ENCODE results near the gene CIITA.

Gene CIITA

DNA sequence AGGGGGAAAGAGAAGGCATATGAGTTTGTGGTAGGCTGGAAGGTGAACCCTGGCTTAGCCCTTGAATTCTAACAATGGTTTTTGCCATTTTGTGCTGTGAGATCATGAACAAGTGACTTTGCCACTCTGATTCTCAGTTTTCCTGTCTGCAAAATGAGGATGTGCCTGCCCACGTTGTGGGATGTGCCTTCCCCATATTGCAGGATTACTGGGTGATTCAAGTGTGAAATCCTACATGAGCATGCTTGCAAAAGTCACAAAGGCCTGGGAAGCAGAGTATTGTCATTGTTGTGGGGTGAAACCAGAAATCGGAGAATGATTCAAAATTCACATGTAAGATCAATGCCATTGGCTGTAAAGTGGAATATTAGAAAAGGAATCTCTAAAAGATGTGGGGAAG lies 29.8 kb upstream of the CIITA start:
- TF ChIP-seq, protein P1, sequence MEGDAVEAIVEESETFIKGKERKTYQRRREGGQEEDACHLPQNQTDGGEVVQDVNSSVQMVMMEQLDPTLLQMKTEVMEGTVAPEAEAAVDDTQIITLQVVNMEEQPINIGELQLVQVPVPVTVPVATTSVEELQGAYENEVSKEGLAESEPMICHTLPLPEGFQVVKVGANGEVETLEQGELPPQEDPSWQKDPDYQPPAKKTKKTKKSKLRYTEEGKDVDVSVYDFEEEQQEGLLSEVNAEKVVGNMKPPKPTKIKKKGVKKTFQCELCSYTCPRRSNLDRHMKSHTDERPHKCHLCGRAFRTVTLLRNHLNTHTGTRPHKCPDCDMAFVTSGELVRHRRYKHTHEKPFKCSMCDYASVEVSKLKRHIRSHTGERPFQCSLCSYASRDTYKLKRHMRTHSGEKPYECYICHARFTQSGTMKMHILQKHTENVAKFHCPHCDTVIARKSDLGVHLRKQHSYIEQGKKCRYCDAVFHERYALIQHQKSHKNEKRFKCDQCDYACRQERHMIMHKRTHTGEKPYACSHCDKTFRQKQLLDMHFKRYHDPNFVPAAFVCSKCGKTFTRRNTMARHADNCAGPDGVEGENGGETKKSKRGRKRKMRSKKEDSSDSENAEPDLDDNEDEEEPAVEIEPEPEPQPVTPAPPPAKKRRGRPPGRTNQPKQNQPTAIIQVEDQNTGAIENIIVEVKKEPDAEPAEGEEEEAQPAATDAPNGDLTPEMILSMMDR (IDR thresholded peaks at IDR 0.05) = no peak

DNA sequence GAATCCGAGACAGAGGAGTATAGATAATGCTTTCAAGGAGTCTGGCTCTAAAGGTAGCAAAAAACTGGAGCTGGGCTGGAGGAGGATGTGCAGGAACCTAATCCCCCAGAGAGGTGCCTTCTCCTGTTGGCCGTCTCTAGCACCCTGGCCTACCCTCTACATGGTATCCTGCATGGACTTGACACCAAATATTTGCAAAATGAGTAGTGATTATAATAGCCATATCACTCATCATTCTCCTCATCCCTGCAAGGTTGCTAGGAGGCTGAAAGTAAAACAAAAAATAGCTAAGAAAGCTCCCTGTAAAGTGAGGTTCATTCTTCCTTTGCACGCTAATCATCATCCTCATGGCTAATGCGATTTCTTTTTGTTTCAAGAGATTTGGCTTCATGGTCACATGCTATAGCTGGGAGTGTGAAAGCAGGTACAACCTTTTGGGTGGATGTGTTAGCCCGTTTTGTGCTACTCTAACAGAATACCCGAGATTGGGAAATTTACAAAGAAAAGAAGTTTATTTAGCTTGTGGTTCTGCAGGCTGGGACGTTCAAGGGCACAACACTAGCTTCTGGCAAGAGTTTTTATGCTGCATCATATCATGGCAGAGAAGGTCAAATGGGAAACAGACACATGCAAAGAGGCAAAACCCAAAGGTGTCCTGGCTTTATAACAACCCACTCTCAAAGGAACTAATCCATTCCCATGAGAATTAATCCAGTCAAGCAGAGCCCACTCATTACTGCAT lies 27.1 kb upstream of the CIITA start:
- TF ChIP-seq, protein P1 (IDR thresholded peaks at IDR 0.05) = no peak

DNA sequence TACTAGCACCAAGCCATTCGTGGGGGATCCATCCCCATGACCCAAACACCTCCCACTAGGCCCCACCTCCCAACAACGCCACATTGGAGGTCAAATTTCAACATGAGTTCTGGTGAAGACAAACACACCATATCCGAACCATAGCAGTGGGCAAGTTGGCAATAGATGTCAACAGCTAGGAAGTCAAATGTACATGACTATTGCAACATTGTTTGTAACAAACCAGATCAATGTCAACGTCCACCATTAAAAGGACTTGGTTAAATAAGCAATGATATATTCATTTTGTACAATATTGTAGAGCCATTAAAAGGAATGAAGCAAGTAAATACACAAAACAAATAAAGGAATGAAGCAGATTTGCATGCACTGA lies 26.5 kb upstream of the CIITA start:
- TF ChIP-seq, protein P1 (IDR thresholded peaks at IDR 0.05) = no peak

DNA sequence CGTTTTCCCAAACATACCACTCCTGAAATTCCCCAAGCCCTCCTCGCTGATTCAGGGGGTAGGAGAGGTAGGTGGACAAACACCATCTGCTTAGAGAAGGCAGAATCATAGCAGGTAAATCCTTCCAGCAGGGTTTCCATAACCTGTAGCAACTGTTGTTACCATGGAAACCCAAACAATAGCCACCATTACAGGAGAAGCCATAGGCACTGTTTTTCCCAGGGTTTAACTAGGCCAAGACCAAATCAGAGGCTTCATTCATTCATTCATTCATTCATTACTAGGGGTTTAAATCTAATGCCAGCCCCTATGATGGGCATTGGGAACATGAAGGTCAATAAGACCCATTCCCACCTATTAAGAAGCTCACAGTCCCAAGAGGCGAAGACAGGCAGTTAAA lies 25.5 kb upstream of the CIITA start:
- TF ChIP-seq, protein P1 (IDR thresholded peaks at IDR 0.05) = no peak

DNA sequence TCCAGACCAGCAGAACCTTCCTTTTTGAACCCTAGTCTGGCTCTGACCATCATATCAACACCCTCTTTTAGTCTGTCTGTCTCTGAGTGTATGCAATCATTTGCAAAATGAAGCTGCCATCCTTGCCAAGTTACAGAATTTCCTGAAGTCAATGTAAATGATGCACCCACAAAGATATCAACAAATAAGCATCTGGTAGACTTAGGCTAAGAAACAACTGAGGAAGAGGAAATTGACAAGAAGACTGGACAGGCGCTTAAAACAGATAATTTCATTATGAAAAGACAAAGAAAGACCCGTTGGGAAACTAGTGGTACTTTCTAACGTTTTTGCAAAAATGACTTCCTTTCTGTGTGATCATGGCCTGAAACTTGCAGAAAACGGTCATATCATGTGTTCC lies 24.7 kb upstream of the CIITA start:
- TF ChIP-seq, protein P1 (IDR thresholded peaks at IDR 0.05) = no peak

DNA sequence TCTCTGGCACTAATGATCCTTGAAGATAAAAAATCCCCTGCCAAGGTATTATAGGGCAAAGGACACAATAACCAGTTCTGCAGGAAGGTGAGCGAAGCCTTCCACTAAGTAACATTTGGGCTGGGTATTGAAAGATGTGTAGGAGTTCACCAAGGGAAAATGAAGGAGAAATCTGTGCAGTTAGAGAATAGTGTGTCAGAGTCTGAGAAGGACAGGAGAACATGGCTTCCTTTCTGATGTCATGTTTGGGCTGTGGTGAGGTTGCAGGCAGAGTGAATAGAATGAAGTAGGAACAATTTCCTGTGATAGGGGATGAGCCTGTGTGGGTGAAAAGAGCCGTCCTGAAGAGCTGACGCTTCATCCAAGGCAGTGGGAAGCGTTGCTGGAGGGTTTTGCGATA lies 24.1 kb upstream of the CIITA start:
- TF ChIP-seq, protein P1 (IDR thresholded peaks at IDR 0.05) = no peak

DNA sequence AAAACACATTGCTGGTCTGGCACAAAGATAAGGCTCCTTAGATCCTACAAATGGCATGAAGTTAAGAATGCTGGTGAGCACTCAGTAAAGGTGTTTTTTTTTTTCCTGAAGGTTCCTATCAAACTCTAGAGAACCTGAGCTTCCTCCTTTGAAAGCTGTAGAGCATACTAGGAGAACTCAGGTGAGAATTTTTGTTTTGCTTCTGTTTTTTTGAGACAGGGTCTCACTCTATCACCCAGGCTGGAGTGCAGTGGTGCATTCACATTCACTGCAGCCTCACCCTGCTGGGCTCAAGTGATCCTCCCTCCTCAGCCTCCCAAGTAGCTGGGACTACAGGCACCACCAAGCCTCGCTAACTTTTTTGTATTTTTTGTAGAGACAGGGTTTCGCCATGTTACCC lies 21.0 kb upstream of the CIITA start:
- TF ChIP-seq, protein P1 (IDR thresholded peaks at IDR 0.05) = no peak

DNA sequence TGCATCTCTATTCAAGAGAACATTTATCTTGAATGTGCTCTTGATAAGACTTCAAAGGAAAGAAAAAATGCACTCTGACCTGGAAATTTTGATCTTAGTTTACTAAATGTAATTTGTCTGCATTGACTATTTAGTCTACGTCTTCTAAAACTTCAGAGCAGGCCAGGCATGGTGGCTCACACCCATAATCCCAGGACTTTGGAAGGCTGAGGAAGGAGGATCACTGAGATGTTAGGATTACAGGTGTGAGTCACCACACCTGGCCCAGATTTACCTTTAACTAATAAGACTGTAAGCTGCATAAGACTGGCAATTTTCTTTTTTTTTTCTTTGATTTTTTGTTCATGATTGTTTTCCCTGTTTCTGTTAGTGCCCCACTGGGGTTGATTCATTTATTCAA lies 18.8 kb upstream of the CIITA start:
- TF ChIP-seq, protein P1 (IDR thresholded peaks at IDR 0.05) = no peak
